ENCODE measurements around the gene ZNF787. TPM values are rescaled to one million over a fixed set of nuclear protein-coding genes. Genes with fewer than 3 reads are reported as not detected.
"Not testable (repeated sequence)": the region's sequence is repeated elsewhere in the genome, so short reads cannot be mapped to it uniquely, and the experiment has no call there.

ZNF787 gene
- total RNA-seq, 1 experiment from 2014 or later = 111 TPM

GRCh38 chr19:56150358-56150757 lies 29.3 kb upstream of the ZNF787 start:
- intact Hi-C loops (cut with micrococcal nuclease) = no loop called here
- H4K20me1 ChIP-seq (ENCODE audit: low read length) = 0 out of 2 replicates have a peak, but pooled peaks cover 8% of the 10 kb centered on the region
- no peak for TF ChIP-seq EZH2phosphoT487 (IDR thresholded peaks at IDR 0.05; ENCODE audit: borderline replicate concordance, low read length)
- no peak for TF ChIP-seq CTCF (conservative IDR thresholded peaks at IDR 0.05; ENCODE audit: low read depth, low read length)
- no peak for TF ChIP-seq EZH2 (IDR thresholded peaks at IDR 0.05; ENCODE audit: low read length, unreplicated experiment)

GRCh38 chr19:56149656-56150038 lies 28.6 kb upstream of the ZNF787 start:
- H3K4me3 ChIP-seq (ENCODE audit: low read length) = no peak overlapping the region
- H3K27ac ChIP-seq (ENCODE audit: low read length) = no peak overlapping the region
- H3K4me2 ChIP-seq (ENCODE audit: low read length) = no peak overlapping the region
- DNase-seq (no peak), ATAC-seq (no peak)
- 0 out of 2 replicates have a peak, but pooled peaks cover 8% of the 10 kb centered on the region for H4K20me1 ChIP-seq (ENCODE audit: low read length)
- H2AFZ ChIP-seq (ENCODE audit: low read length) = no peak overlapping the region
- H3K9me2 ChIP-seq (replicated peaks; ENCODE audit: low read length) = no peaks in the 10 kb centered on the region
- ChIA-PET CTCF (no interaction called here), POLR2A (ENCODE audit: unreplicated experiment) (no interaction called here)
- no peaks in the 10 kb centered on the region for H3K27me3 ChIP-seq (ENCODE audit: low read length)
- H3K4me1 ChIP-seq (ENCODE audit: insufficient read depth, low read length) = no peaks in the 10 kb centered on the region
- H3K9ac ChIP-seq (ENCODE audit: low read length) = no peak overlapping the region
- peaks cover 33% of the 10 kb centered on the region for H3K79me2 ChIP-seq (ENCODE audit: low read length)
- H3K36me3 ChIP-seq (ENCODE audit: low read depth, low read length) = peaks cover 4% of the 10 kb centered on the region; the same call in 1 of the 2 replicates
- TF ChIP-seq EZH2 (IDR thresholded peaks at IDR 0.05; ENCODE audit: low read length, unreplicated experiment) (no peak), CTCF (conservative IDR thresholded peaks at IDR 0.05; ENCODE audit: low read depth, low read length) (no peak), EZH2phosphoT487 (IDR thresholded peaks at IDR 0.05; ENCODE audit: borderline replicate concordance, low read length) (no peak)
- H3K9me3 ChIP-seq (ENCODE audit: low read length) = no peaks in the 10 kb centered on the region
- intact Hi-C loops (cut with micrococcal nuclease) = no loop called here
- BruUV-seq (replicated peaks) = no TSS peak
- no peaks in the 10 kb centered on the region for H3F3A ChIP-seq (ENCODE audit: low read length, unreplicated experiment)

More at GRCh38 chr19:56150358-56150757, 29.3 kb upstream of the ZNF787 start:
- Histone ChIP-seq H3K4me3 (ENCODE audit: low read length) (no peak overlapping the region), H3K27me3 (ENCODE audit: low read length) (no peaks in the 10 kb centered on the region), H3K79me2 (ENCODE audit: low read length) (peaks cover 28% of the 10 kb centered on the region), H3K9ac (ENCODE audit: low read length) (no peak overlapping the region), H3K9me3 (ENCODE audit: low read length) (no peaks in the 10 kb centered on the region), H3K4me1 (ENCODE audit: insufficient read depth, low read length) (no peaks in the 10 kb centered on the region), H3K4me2 (ENCODE audit: low read length) (no peak overlapping the region), H2AFZ (ENCODE audit: low read length) (no peak overlapping the region), H3K36me3 (ENCODE audit: low read depth, low read length) (peaks cover 10% of the 10 kb centered on the region), H3F3A (ENCODE audit: low read length, unreplicated experiment) (no peaks in the 10 kb centered on the region), H3K9me2 (replicated peaks; ENCODE audit: low read length) (no peaks in the 10 kb centered on the region), H3K27ac (ENCODE audit: low read length) (no peak overlapping the region)
- CTCF ChIA-PET = no interaction called here
- ATAC-seq (no peak), DNase-seq (no peak)
- POLR2A ChIA-PET (ENCODE audit: unreplicated experiment) = no interaction called here
- BruUV-seq (replicated peaks) = no TSS peak

- BruUV-seq (replicated peaks); H2AFZ ChIP-seq (ENCODE audit: low read length); DNase-seq; intact Hi-C loops (cut with micrococcal nuclease); H3K27ac ChIP-seq (ENCODE audit: low read length); CTCF ChIA-PET; H3K9me3 ChIP-seq (ENCODE audit: low read length); H3K4me2 ChIP-seq (ENCODE audit: low read length); H3K9me2 ChIP-seq (replicated peaks; ENCODE audit: low read length); H3K4me3 ChIP-seq (ENCODE audit: low read length); H3K27me3 ChIP-seq (ENCODE audit: low read length); H3F3A ChIP-seq (ENCODE audit: low read length, unreplicated experiment); ATAC-seq; H4K20me1 ChIP-seq (ENCODE audit: low read length); H3K9ac ChIP-seq (ENCODE audit: low read length); POLR2A ChIA-PET (ENCODE audit: unreplicated experiment); H3K36me3 ChIP-seq (ENCODE audit: low read depth, low read length); H3K4me1 ChIP-seq (ENCODE audit: insufficient read depth, low read length): not testable (repeated sequence)
- H3K79me2 ChIP-seq (ENCODE audit: low read length) = peaks cover 39% of the 10 kb centered on the region
Observed at GRCh38 chr19:56148955-56149655, 28.0 kb upstream of the ZNF787 start.

Data from PC-3 (cell line).